SK-N-SH treated with all-trans-retinoic acid at 6 μM for 48 hours (cell line): ENCODE results near the gene PLGRKT.

Experiments used
- ATAC-seq: fragments of 200-7000 bp; cut with Tn5 transposase; 3 replicates; pipeline ENCODE4 v1.9.1; 2020; ENCODE audit warnings: mild to moderate bottlenecking, moderate library complexity
- ARNTL ChIP-seq: fragments of 450-650 bp; formaldehyde crosslinking; IDR thresholded peaks from 2 replicates; pipeline ENCODE4 v1.5.0; 2020; ENCODE audit warnings: low read depth, mild to moderate bottlenecking, moderate library complexity, borderline replicate concordance
- BACH2 ChIP-seq: fragments of 250-450 bp; sonication (Bioruptor Pico); IDR thresholded peaks from 2 replicates; pipeline ENCODE4 v1.9.0; 2021; ENCODE audit warnings: mild to moderate bottlenecking, borderline replicate concordance
- CREB5 ChIP-seq: fragments of 250-450 bp; sonication (Bioruptor Pico); IDR thresholded peaks from 2 replicates; pipeline ENCODE4 v1.5.1; 2020; ENCODE audit warnings: low read depth, mild to moderate bottlenecking, moderate library complexity
- CSDC2 ChIP-seq: fragments of 250-450 bp; sonication (Bioruptor Pico); IDR thresholded peaks from 2 replicates; pipeline ENCODE4 v1.5.0; 2020; ENCODE audit warnings: mild to moderate bottlenecking, moderate library complexity
- ESRRG ChIP-seq: fragments of 250-450 bp; sonication (Bioruptor Pico); IDR thresholded peaks from 2 replicates; pipeline ENCODE4 v1.6.1; 2021; ENCODE audit warnings: mild to moderate bottlenecking
- GLIS3 ChIP-seq: fragments of 250-450 bp; sonication (Bioruptor Pico); IDR thresholded peaks from 2 replicates; pipeline ENCODE4 v1.5.0; 2020; ENCODE audit warnings: mild to moderate bottlenecking, moderate library complexity
- OSR1 ChIP-seq: fragments of 250-450 bp; sonication (Bioruptor Pico); IDR thresholded peaks from 2 replicates; pipeline ENCODE4 v1.8.0; 2022; ENCODE audit warnings: moderate library complexity, mild to moderate bottlenecking, inconsistent platforms
- PPARA ChIP-seq: fragments of 250-450 bp; sonication (Bioruptor Pico); IDR thresholded peaks from 2 replicates; pipeline ENCODE4 v1.5.0; 2020; ENCODE audit warnings: mild to moderate bottlenecking, borderline replicate concordance
- RARB ChIP-seq: fragments of 250-450 bp; sonication (Bioruptor Pico); IDR thresholded peaks from 2 replicates; pipeline ENCODE4 v1.8.0; 2021; ENCODE audit warnings: mild to moderate bottlenecking, moderate library complexity
- SNAI2 ChIP-seq: fragments of 250-450 bp; sonication (Bioruptor Pico); IDR thresholded peaks from 2 replicates; pipeline ENCODE4 v1.5.0; 2020; ENCODE audit warnings: mild to moderate bottlenecking, moderate library complexity
- TCF4 ChIP-seq: fragments of 250-450 bp; sonication (Bioruptor Pico); IDR thresholded peaks from 2 replicates; pipeline ENCODE4 v1.8.0; 2021; ENCODE audit warnings: mild to moderate bottlenecking, moderate library complexity, borderline replicate concordance
- ZC3H10 ChIP-seq: fragments of 250-450 bp; sonication (Bioruptor Pico); IDR thresholded peaks from 2 replicates; pipeline ENCODE4 v1.5.1; 2021; ENCODE audit warnings: mild to moderate bottlenecking, moderate library complexity
- ZFP30 ChIP-seq: fragments of 450-650 bp; formaldehyde crosslinking; IDR thresholded peaks from 2 replicates; pipeline ENCODE4 v1.5.0; 2022; ENCODE audit warnings: mild to moderate bottlenecking, moderate library complexity
- ZNF565 ChIP-seq: fragments of 450-650 bp; formaldehyde crosslinking; conservative IDR thresholded peaks from 2 replicates; pipeline ENCODE4 v1.5.0; 2020; ENCODE audit warnings: low read depth, mild to moderate bottlenecking, moderate library complexity
- ZNF8 ChIP-seq: fragments of 450-650 bp; formaldehyde crosslinking; IDR thresholded peaks from 2 replicates; pipeline ENCODE4 v1.5.0; 2020; ENCODE audit warnings: mild to moderate bottlenecking, moderate library complexity
- TF ChIP-seq, protein P1 (sequence below): fragments of 250-450 bp; sonication (Bioruptor Pico); IDR thresholded peaks from 2 replicates; pipeline ENCODE4 v1.5.1; 2021; ENCODE audit warnings: mild to moderate bottlenecking, moderate library complexity
- TF ChIP-seq, protein P2 (sequence below): fragments of 250-450 bp; sonication (Bioruptor Pico); IDR thresholded peaks from 2 replicates; pipeline ENCODE4 v1.8.0; 2021; ENCODE audit warnings: low read depth, mild to moderate bottlenecking, moderate library complexity, borderline replicate concordance

PLGRKT gene

DNA sequence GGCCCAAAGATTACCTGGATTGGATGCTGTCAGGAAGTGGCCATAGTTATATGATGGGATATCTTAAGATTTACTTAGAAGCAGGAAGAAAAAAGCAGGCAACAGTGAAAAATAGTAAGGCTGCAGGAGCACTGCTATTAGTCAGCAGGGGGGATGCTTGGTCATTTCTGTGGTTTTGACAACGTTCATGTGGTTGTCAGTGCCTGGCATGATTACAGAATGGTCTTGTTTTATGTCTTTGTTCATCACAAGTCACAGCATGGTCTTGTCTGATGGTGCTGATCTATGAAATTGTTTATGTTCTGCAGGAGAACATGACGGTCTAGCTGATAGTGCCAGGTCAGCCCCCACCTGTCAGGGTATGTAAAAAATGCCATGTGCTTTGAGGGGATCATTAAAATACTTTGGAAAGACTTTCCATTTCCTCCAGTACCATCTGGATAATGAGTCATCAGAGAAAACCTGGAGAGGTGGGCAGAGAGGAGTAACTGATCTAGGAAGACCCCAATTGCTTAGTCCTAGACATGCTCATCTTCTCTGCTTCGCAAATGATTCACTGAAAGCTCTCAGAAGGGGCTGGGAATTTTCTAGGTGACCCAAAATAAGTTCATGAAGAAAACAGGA, 48.5 kb downstream of the PLGRKT start:
- peak; percentile 87 for ATAC-seq
- TF ChIP-seq BACH2 (CRISPR knock-in tag): no peak
- TF ChIP-seq, protein P1, sequence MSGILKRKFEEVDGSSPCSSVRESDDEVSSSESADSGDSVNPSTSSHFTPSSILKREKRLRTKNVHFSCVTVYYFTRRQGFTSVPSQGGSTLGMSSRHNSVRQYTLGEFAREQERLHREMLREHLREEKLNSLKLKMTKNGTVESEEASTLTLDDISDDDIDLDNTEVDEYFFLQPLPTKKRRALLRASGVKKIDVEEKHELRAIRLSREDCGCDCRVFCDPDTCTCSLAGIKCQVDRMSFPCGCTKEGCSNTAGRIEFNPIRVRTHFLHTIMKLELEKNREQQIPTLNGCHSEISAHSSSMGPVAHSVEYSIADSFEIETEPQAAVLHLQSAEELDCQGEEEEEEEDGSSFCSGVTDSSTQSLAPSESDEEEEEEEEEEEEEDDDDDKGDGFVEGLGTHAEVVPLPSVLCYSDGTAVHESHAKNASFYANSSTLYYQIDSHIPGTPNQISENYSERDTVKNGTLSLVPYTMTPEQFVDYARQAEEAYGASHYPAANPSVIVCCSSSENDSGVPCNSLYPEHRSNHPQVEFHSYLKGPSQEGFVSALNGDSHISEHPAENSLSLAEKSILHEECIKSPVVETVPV (CRISPR knock-in tag): no peak
- no peak for TF ChIP-seq GLIS3
- TF ChIP-seq ZNF8: no peak

DNA sequence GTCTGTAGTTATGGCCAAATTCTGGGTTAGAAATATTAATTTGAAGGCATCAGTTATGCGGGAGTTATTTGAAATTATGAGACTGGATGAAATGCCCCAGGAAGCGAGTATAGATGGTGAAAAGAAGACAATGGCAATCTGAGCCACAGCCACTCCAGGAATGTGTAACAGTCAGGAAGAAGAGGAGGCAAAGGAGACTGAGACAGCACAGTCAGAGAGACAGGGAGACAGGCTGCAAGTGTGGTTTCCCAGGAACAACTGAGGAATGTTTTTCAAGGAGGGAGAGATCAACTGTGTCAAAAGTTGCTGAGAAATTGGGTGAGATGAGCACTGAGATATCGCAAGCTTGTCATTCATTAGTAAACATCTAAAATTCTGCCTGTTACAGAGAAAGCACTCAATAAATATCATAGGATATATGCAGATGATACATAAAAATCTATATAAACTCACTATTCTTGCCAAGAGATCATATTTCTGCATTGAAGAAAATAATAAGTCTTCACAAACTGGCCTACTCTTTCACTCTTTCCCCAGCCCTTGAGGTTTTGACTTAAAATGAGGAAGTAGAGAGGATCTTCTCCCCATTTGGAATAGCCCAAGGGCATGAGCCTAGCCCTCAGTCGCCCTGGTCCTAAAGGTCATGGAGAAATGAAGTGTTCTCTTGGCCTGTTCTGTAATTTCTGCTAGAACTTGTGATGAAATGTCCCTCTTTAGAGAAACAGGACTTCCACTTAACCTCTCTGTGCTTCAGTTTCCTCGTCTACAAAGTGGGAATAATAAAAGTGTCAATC, 49.5 kb downstream of the PLGRKT start:
- TF ChIP-seq, protein P1 (CRISPR knock-in tag): no peak
- TF ChIP-seq OSR1 (CRISPR knock-in tag) (no peak), ESRRG (CRISPR knock-in tag) (no peak), ARNTL (CRISPR knock-in tag) (no peak), ZNF565 (CRISPR knock-in tag) (no peak)
- ATAC-seq: peak; percentile 56; the same call in 2 of the 3 replicates

DNA sequence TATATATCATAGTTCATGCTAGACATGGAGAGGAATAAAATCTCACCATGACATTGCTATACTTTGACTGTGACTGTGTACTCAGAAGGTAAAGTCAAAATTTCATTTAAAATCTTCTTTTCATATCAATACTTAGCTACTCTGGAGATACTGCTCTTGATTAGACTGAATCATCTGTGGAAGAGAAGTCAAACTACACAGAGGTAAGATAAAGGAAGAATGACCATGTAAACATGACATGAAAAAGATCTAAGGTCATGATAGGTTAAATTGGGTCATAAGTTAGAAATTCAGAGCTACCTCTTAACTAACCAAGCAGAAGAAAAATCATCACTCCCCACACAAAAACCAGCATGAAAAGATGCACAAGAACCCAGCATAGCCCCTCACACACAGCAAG, 53.3 kb downstream of the PLGRKT start:
- TF ChIP-seq, protein P2, sequence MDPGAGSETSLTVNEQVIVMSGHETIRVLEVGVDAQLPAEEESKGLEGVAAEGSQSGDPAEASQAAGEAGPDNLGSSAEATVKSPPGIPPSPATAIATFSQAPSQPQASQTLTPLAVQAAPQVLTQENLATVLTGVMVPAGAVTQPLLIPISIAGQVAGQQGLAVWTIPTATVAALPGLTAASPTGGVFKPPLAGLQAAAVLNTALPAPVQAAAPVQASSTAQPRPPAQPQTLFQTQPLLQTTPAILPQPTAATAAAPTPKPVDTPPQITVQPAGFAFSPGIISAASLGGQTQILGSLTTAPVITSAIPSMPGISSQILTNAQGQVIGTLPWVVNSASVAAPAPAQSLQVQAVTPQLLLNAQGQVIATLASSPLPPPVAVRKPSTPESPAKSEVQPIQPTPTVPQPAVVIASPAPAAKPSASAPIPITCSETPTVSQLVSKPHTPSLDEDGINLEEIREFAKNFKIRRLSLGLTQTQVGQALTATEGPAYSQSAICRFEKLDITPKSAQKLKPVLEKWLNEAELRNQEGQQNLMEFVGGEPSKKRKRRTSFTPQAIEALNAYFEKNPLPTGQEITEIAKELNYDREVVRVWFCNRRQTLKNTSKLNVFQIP (CRISPR knock-in tag): no peak
- TF ChIP-seq, protein P1 (CRISPR knock-in tag): no peak
- TF ChIP-seq SNAI2 (no peak), CREB5 (CRISPR knock-in tag) (no peak), BACH2 (CRISPR knock-in tag) (no peak), OSR1 (CRISPR knock-in tag) (no peak), ZNF565 (CRISPR knock-in tag) (no peak), ZC3H10 (no peak), RARB (CRISPR knock-in tag) (no peak), ESRRG (CRISPR knock-in tag) (no peak), ZFP30 (CRISPR knock-in tag) (no peak)
- ATAC-seq: no peak

- no peak for ATAC-seq
- TF ChIP-seq GLIS3 (no peak), RARB (CRISPR knock-in tag) (no peak), TCF4 (CRISPR knock-in tag) (no peak), PPARA (CRISPR knock-in tag) (no peak), CSDC2 (CRISPR knock-in tag) (no peak), ARNTL (CRISPR knock-in tag) (no peak)
These were observed 55.2 kb downstream of the PLGRKT start for GRCh38 chr9:5382479-5382878.
